HepG2 (cell line): ENCODE results near the gene ABCB9. TPM values are rescaled to one million over a fixed set of nuclear protein-coding genes. Genes with fewer than 3 reads are reported as not detected.

Experiments
- CREB1 ChIP-seq, 2 experiments: fragments of 450-650 bp in 1 of 2; IDR thresholded peaks; 2 replicates each; pipeline ENCODE4 v1.6.1; 2016 to 2017; ENCODE audit warnings: control low read depth in 1 of 2, mild to moderate bottlenecking in 1 of 2, missing compliant biosample characterization in 1 of 2, missing genetic modification characterization in 1 of 2
- EHMT2 ChIP-seq: fragments of 200-600 bp; sonication (generic); IDR thresholded peaks from 2 replicates; pipeline ENCODE4 v1.7.0; 2017; ENCODE audit warnings: antibody characterized with exemption, low read depth, low read length, borderline replicate concordance
- FOXA1 ChIP-seq, 2 experiments: fragments of 450-650 bp in 1 of 2; sonication (generic) in 1 of 2; formaldehyde crosslinking in 1 of 2; IDR thresholded peaks; 2 replicates each; pipeline versions ENCODE4 v1.4.0 to v1.6.1; 2016 to 2020; ENCODE audit warnings: missing genetic modification reagents in 1 of 2
- HIVEP1 ChIP-seq: sonication (generic); formaldehyde crosslinking; IDR thresholded peaks from 2 replicates; pipeline ENCODE4 v1.4.0; 2020; ENCODE audit warnings: mild to moderate bottlenecking, missing genetic modification reagents
- HMG20B ChIP-seq: conservative IDR thresholded peaks from 2 replicates; pipeline ENCODE4 v1.6.1; 2016; ENCODE audit warnings: missing genetic modification reagents, missing compliant biosample characterization
- MXI1 ChIP-seq: IDR thresholded peaks from 3 replicates; pipeline ENCODE4 v1.6.1; 2012; ENCODE audit warnings: low read depth, low read length, inconsistent platforms, borderline replicate concordance
- TBX2 ChIP-seq: sonication (generic); formaldehyde crosslinking; IDR thresholded peaks from 2 replicates; pipeline ENCODE4 v1.5.0; 2020; ENCODE audit warnings: missing genetic modification reagents, mild to moderate bottlenecking, borderline replicate concordance
- YEATS4 ChIP-seq: sonication (generic); formaldehyde crosslinking; IDR thresholded peaks from 2 replicates; pipeline ENCODE4 v1.4.0; 2020; ENCODE audit warnings: missing genetic modification reagents, borderline replicate concordance
- ZBTB42 ChIP-seq: sonication (generic); formaldehyde crosslinking; IDR thresholded peaks from 2 replicates; pipeline ENCODE4 v1.5.0; 2020; ENCODE audit warnings: mild to moderate bottlenecking, missing genetic modification reagents
- ZNF234 ChIP-seq: sonication (generic); formaldehyde crosslinking; conservative IDR thresholded peaks from 2 replicates; pipeline ENCODE4 v1.5.1; 2020; ENCODE audit warnings: mild to moderate bottlenecking, missing genetic modification reagents
- ZNF460 ChIP-seq: sonication (generic); formaldehyde crosslinking; IDR thresholded peaks from 2 replicates; pipeline ENCODE4 v1.5.1; 2020; ENCODE audit warnings: missing genetic modification reagents, mild to moderate bottlenecking, borderline replicate concordance
- ZNF577 ChIP-seq: sonication (generic); formaldehyde crosslinking; IDR thresholded peaks from 2 replicates; pipeline ENCODE4 v1.4.0; 2020; ENCODE audit warnings: mild to moderate bottlenecking, low read depth, missing genetic modification reagents, borderline replicate concordance
- ZNF598 ChIP-seq: sonication (generic); formaldehyde crosslinking; IDR thresholded peaks from 2 replicates; pipeline ENCODE4 v1.5.1; 2020; ENCODE audit warnings: mild to moderate bottlenecking, missing genetic modification reagents, borderline replicate concordance
- ZNF691 ChIP-seq: sonication (generic); formaldehyde crosslinking; IDR thresholded peaks from 2 replicates; pipeline ENCODE4 v1.4.0; 2020; ENCODE audit warnings: missing genetic modification reagents, low read depth, mild to moderate bottlenecking, borderline replicate concordance
- ZNF746 ChIP-seq: sonication (generic); formaldehyde crosslinking; IDR thresholded peaks from 2 replicates; pipeline ENCODE4 v1.8.0; 2022; ENCODE audit warnings: mild to moderate bottlenecking, missing genetic modification reagents
- polyA plus RNA-seq, 8 experiments: library from polyadenylated mRNA; depleted of rRNA in 3 of 8; stranded (reverse) in 7 of 8; unstranded in 1 of 8; fragments of >200 nt; fragmentation: Illumina TruSeq in 4 of 8; extraction: Trizol in 4 of 8; gene quantifications; 2 replicates each; pipeline versions ENCODE4 v1.2.1 to v1.2.3, GENCODE V29; 2011 to 2016; ENCODE audit warnings: low read depth in 4 of 8, missing spikeins in 1 of 8, mixed read lengths in 1 of 8; ENCODE audit not compliant: insufficient read depth in 1 of 8
- total RNA-seq, 5 experiments: library from RNA; depleted of rRNA; stranded (reverse); fragments of >200 nt; fragmentation: Illumina TruSeq; extraction: Trizol; gene quantifications; 2 replicates each; pipeline ENCODE4 v1.2.3, GENCODE V29; 2016; ENCODE audit warnings: low read depth in 1 of 5
- TF ChIP-seq, protein P1 (sequence below): sonication (generic); formaldehyde crosslinking; IDR thresholded peaks from 2 replicates; pipeline ENCODE4 v1.4.0; 2020; ENCODE audit warnings: mild to moderate bottlenecking, missing genetic modification reagents, borderline replicate concordance
- TF ChIP-seq, protein P2 (sequence below): sonication (generic); formaldehyde crosslinking; IDR thresholded peaks from 2 replicates; pipeline ENCODE4 v1.5.0; 2020; ENCODE audit warnings: mild to moderate bottlenecking, missing genetic modification reagents
- TF ChIP-seq, protein P3 (sequence below): sonication (generic); formaldehyde crosslinking; IDR thresholded peaks from 2 replicates; pipeline ENCODE4 v1.4.0; 2020; ENCODE audit warnings: low read depth, mild to moderate bottlenecking, missing genetic modification reagents
- TF ChIP-seq, protein P4 (sequence below): sonication (generic); formaldehyde crosslinking; IDR thresholded peaks from 2 replicates; pipeline ENCODE4 v1.8.0; 2022; ENCODE audit warnings: mild to moderate bottlenecking, missing genetic modification reagents, moderate library complexity
- TF ChIP-seq, protein P5 (sequence below): sonication (generic); formaldehyde crosslinking; IDR thresholded peaks from 2 replicates; pipeline ENCODE4 v1.5.1; 2020; ENCODE audit warnings: missing genetic modification reagents, mild to moderate bottlenecking, borderline replicate concordance

ABCB9 gene
- total and polyA plus RNA-seq, 2 of the 13 experiments (the other 11 are each of a cell fraction or from before 2014, with no cell fraction given), result 5.1 to 6.0 TPM

GRCh38 chr12:122917507-122918121 lies 48.6 kb downstream of the ABCB9 start (continued):
- TF ChIP-seq, protein P1, sequence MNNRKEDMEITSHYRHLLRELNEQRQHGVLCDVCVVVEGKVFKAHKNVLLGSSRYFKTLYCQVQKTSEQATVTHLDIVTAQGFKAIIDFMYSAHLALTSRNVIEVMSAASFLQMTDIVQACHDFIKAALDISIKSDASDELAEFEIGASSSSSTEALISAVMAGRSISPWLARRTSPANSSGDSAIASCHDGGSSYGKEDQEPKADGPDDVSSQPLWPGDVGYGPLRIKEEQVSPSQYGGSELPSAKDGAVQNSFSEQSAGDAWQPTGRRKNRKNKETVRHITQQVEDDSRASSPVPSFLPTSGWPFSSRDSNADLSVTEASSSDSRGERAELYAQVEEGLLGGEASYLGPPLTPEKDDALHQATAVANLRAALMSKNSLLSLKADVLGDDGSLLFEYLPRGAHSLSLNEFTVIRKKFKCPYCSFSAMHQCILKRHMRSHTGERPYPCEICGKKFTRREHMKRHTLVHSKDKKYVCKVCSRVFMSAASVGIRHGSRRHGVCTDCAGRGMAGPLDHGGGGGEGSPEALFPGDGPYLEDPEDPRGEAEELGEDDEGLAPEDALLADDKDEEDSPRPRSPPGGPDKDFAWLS (CRISPR knock-in tag), result no peak
- TF ChIP-seq, protein P2, sequence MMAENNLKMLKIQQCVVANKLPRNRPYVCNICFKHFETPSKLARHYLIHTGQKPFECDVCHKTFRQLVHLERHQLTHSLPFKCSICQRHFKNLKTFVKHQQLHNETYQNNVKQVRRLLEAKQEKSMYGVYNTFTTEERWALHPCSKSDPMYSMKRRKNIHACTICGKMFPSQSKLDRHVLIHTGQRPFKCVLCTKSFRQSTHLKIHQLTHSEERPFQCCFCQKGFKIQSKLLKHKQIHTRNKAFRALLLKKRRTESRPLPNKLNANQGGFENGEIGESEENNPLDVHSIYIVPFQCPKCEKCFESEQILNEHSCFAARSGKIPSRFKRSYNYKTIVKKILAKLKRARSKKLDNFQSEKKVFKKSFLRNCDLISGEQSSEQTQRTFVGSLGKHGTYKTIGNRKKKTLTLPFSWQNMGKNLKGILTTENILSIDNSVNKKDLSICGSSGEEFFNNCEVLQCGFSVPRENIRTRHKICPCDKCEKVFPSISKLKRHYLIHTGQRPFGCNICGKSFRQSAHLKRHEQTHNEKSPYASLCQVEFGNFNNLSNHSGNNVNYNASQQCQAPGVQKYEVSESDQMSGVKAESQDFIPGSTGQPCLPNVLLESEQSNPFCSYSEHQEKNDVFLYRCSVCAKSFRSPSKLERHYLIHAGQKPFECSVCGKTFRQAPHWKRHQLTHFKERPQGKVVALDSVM (CRISPR knock-in tag), result peak; percentile 51; the same call in 1 of the 2 replicates
- TF ChIP-seq EHMT2 (no peak), ZBTB42 (CRISPR knock-in tag) (no peak), HIVEP1 (CRISPR knock-in tag) (peak; percentile 13; the same call in 1 of the 2 replicates), ZNF691 (0 out of 2 replicates have a peak, but pooled peaks have one; percentile 33), MXI1 (peak; percentile 61; the same call in 1 of the 3 replicates), ZNF460 (CRISPR knock-in tag) (peak; percentile 14; the same call in 1 of the 2 replicates), CREB1 (IDR thresholded peaks at IDR 0.05) (no peak), CREB1 (CRISPR knock-in tag; IDR thresholded peaks at IDR 0.05) (no peak), HMG20B (CRISPR knock-in tag) (peak; percentile 20; the same call in 1 of the 2 replicates), ZNF234 (CRISPR knock-in tag) (no peak), FOXA1 (IDR thresholded peaks at IDR 0.05) (no peak), FOXA1 (CRISPR knock-in tag; IDR thresholded peaks at IDR 0.05) (peak; percentile 89), ZNF577 (no peak), ZNF598 (0 out of 2 replicates have a peak, but pooled peaks have one; percentile 38), YEATS4 (CRISPR knock-in tag) (peak; percentile 36; the same call in 1 of the 2 replicates), ZNF746 (CRISPR knock-in tag) (no peak), TBX2 (peak; percentile 46; the same call in 1 of the 2 replicates)
- TF ChIP-seq, protein P3, sequence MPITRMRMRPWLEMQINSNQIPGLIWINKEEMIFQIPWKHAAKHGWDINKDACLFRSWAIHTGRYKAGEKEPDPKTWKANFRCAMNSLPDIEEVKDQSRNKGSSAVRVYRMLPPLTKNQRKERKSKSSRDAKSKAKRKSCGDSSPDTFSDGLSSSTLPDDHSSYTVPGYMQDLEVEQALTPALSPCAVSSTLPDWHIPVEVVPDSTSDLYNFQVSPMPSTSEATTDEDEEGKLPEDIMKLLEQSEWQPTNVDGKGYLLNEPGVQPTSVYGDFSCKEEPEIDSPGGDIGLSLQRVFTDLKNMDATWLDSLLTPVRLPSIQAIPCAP (CRISPR knock-in tag), result no peak
- TF ChIP-seq, protein P4, sequence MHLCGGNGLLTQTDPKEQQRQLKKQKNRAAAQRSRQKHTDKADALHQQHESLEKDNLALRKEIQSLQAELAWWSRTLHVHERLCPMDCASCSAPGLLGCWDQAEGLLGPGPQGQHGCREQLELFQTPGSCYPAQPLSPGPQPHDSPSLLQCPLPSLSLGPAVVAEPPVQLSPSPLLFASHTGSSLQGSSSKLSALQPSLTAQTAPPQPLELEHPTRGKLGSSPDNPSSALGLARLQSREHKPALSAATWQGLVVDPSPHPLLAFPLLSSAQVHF (CRISPR knock-in tag), result no peak
- TF ChIP-seq, protein P5, sequence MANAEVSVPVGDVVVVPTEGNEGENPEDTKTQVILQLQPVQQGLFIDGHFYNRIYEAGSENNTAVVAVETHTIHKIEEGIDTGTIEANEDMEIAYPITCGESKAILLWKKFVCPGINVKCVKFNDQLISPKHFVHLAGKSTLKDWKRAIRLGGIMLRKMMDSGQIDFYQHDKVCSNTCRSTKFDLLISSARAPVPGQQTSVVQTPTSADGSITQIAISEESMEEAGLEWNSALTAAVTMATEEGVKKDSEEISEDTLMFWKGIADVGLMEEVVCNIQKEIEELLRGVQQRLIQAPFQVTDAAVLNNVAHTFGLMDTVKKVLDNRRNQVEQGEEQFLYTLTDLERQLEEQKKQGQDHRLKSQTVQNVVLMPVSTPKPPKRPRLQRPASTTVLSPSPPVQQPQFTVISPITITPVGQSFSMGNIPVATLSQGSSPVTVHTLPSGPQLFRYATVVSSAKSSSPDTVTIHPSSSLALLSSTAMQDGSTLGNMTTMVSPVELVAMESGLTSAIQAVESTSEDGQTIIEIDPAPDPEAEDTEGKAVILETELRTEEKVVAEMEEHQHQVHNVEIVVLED (CRISPR knock-in tag), result peak; percentile 20; the same call in 1 of the 2 replicates
